ENCODE data around the gene LPP.
A peak's percentile ranks its signal among the peaks of the same experiment; 100 is the strongest.

The LPP gene

GRCh38 chr3:188390775-188391443, 237.0 kb downstream of the LPP start:
- peaks cover 16% of the 10 kb centered on the region for H3K4me1 ChIP-seq (ENCODE audit: control insufficient read depth, insufficient read depth, low read length)
- H3K9me3 ChIP-seq (ENCODE audit: control insufficient read depth, insufficient read depth, low read length) = no peaks in the 10 kb centered on the region
- no peaks in the 10 kb centered on the region for H3K27me3 ChIP-seq (ENCODE audit: control insufficient read depth, insufficient read depth, low read length)
- H3K36me3 ChIP-seq (ENCODE audit: control insufficient read depth, insufficient read depth, low read length) = no peaks in the 10 kb centered on the region
- no peak overlapping the region for H3K4me3 ChIP-seq (ENCODE audit: low read depth, low read length)
- peak overlapping the region; percentile 14 for H3K27ac ChIP-seq (ENCODE audit: low read depth, low read length)
- H3K9ac ChIP-seq (ENCODE audit: low read depth, low read length) = no peak overlapping the region

- H3K9ac ChIP-seq (ENCODE audit: low read depth, low read length) = no peak overlapping the region
- H3K4me1 ChIP-seq (ENCODE audit: control insufficient read depth, insufficient read depth, low read length) = peaks cover 16% of the 10 kb centered on the region
- H3K4me3 ChIP-seq (ENCODE audit: low read depth, low read length) = no peak overlapping the region
- no peaks in the 10 kb centered on the region for H3K36me3 ChIP-seq (ENCODE audit: control insufficient read depth, insufficient read depth, low read length)
- H3K27me3 ChIP-seq (ENCODE audit: control insufficient read depth, insufficient read depth, low read length) = no peaks in the 10 kb centered on the region
- H3K9me3 ChIP-seq (ENCODE audit: control insufficient read depth, insufficient read depth, low read length) = no peaks in the 10 kb centered on the region
- H3K27ac ChIP-seq (ENCODE audit: low read depth, low read length) = no peak overlapping the region
Measured at GRCh38 chr3:188391592-188391991, 237.6 kb downstream of the LPP start.

- Histone ChIP-seq H3K27me3 (ENCODE audit: control insufficient read depth, insufficient read depth, low read length) (no peaks in the 10 kb centered on the region), H3K4me1 (ENCODE audit: control insufficient read depth, insufficient read depth, low read length) (peaks cover 20% of the 10 kb centered on the region), H3K4me3 (ENCODE audit: low read depth, low read length) (no peak overlapping the region), H3K36me3 (ENCODE audit: control insufficient read depth, insufficient read depth, low read length) (no peaks in the 10 kb centered on the region), H3K9me3 (ENCODE audit: control insufficient read depth, insufficient read depth, low read length) (no peaks in the 10 kb centered on the region), H3K27ac (ENCODE audit: low read depth, low read length) (no peak overlapping the region), H3K9ac (ENCODE audit: low read depth, low read length) (no peak overlapping the region)
Measured at GRCh38 chr3:188392076-188392475, 238.1 kb downstream of the LPP start.

GRCh38 chr3:188394623-188395022, 240.7 kb downstream of the LPP start:
- peaks cover 23% of the 10 kb centered on the region for H3K4me1 ChIP-seq (ENCODE audit: control insufficient read depth, insufficient read depth, low read length)

GRCh38 chr3:188396251-188396650, 242.3 kb downstream of the LPP start:
- H3K27ac ChIP-seq (ENCODE audit: low read depth, low read length) = no peak overlapping the region
- H3K4me1 ChIP-seq (ENCODE audit: control insufficient read depth, insufficient read depth, low read length) = peaks cover 7% of the 10 kb centered on the region; the same call in 1 of the 2 replicates
- no peak overlapping the region for H3K9ac ChIP-seq (ENCODE audit: low read depth, low read length)

More at GRCh38 chr3:188394623-188395022, 240.7 kb downstream of the LPP start:
- Histone ChIP-seq H3K27me3 (ENCODE audit: control insufficient read depth, insufficient read depth, low read length) (no peaks in the 10 kb centered on the region), H3K9me3 (ENCODE audit: control insufficient read depth, insufficient read depth, low read length) (no peaks in the 10 kb centered on the region), H3K4me3 (ENCODE audit: low read depth, low read length) (no peak overlapping the region), H3K36me3 (ENCODE audit: control insufficient read depth, insufficient read depth, low read length) (no peaks in the 10 kb centered on the region), H3K9ac (ENCODE audit: low read depth, low read length) (no peak overlapping the region), H3K27ac (ENCODE audit: low read depth, low read length) (no peak overlapping the region)

GRCh38 chr3:188396900-188397299, 242.9 kb downstream of the LPP start:
- Histone ChIP-seq H3K4me3 (ENCODE audit: low read depth, low read length) (no peak overlapping the region), H3K9me3 (ENCODE audit: control insufficient read depth, insufficient read depth, low read length) (no peaks in the 10 kb centered on the region), H3K27ac (ENCODE audit: low read depth, low read length) (no peak overlapping the region), H3K36me3 (ENCODE audit: control insufficient read depth, insufficient read depth, low read length) (no peaks in the 10 kb centered on the region), H3K4me1 (ENCODE audit: control insufficient read depth, insufficient read depth, low read length) (peaks cover 7% of the 10 kb centered on the region; the same call in 1 of the 2 replicates), H3K27me3 (ENCODE audit: control insufficient read depth, insufficient read depth, low read length) (no peaks in the 10 kb centered on the region), H3K9ac (ENCODE audit: low read depth, low read length) (no peak overlapping the region)

More at GRCh38 chr3:188396251-188396650, 242.3 kb downstream of the LPP start:
- Histone ChIP-seq H3K9me3 (ENCODE audit: control insufficient read depth, insufficient read depth, low read length) (no peaks in the 10 kb centered on the region), H3K4me3 (ENCODE audit: low read depth, low read length) (no peak overlapping the region), H3K27me3 (ENCODE audit: control insufficient read depth, insufficient read depth, low read length) (no peaks in the 10 kb centered on the region), H3K36me3 (ENCODE audit: control insufficient read depth, insufficient read depth, low read length) (no peaks in the 10 kb centered on the region)

- Histone ChIP-seq H3K27me3 (ENCODE audit: control insufficient read depth, insufficient read depth, low read length) (no peaks in the 10 kb centered on the region), H3K9me3 (ENCODE audit: control insufficient read depth, insufficient read depth, low read length) (no peaks in the 10 kb centered on the region), H3K27ac (ENCODE audit: low read depth, low read length) (no peak overlapping the region), H3K9ac (ENCODE audit: low read depth, low read length) (no peak overlapping the region), H3K4me3 (ENCODE audit: low read depth, low read length) (no peak overlapping the region), H3K4me1 (ENCODE audit: control insufficient read depth, insufficient read depth, low read length) (peaks cover 7% of the 10 kb centered on the region; the same call in 1 of the 2 replicates), H3K36me3 (ENCODE audit: control insufficient read depth, insufficient read depth, low read length) (no peaks in the 10 kb centered on the region)
Measured at GRCh38 chr3:188397766-188398705, 244.1 kb downstream of the LPP start.

GRCh38 chr3:188400494-188401243, 246.7 kb downstream of the LPP start:
- Histone ChIP-seq H3K36me3 (ENCODE audit: control insufficient read depth, insufficient read depth, low read length) (no peaks in the 10 kb centered on the region), H3K4me1 (ENCODE audit: control insufficient read depth, insufficient read depth, low read length) (peaks cover 7% of the 10 kb centered on the region; the same call in 1 of the 2 replicates), H3K9me3 (ENCODE audit: control insufficient read depth, insufficient read depth, low read length) (no peaks in the 10 kb centered on the region), H3K4me3 (ENCODE audit: low read depth, low read length) (no peak overlapping the region), H3K27ac (ENCODE audit: low read depth, low read length) (no peak overlapping the region), H3K27me3 (ENCODE audit: control insufficient read depth, insufficient read depth, low read length) (no peaks in the 10 kb centered on the region), H3K9ac (ENCODE audit: low read depth, low read length) (no peak overlapping the region)

GRCh38 chr3:188401244-188401993, 247.5 kb downstream of the LPP start:
- H3K27ac ChIP-seq (ENCODE audit: low read depth, low read length) = no peak overlapping the region
- peaks cover 7% of the 10 kb centered on the region; the same call in 1 of the 2 replicates for H3K4me1 ChIP-seq (ENCODE audit: control insufficient read depth, insufficient read depth, low read length)
- no peak overlapping the region for H3K9ac ChIP-seq (ENCODE audit: low read depth, low read length)
- no peaks in the 10 kb centered on the region for H3K9me3 ChIP-seq (ENCODE audit: control insufficient read depth, insufficient read depth, low read length)
- H3K27me3 ChIP-seq (ENCODE audit: control insufficient read depth, insufficient read depth, low read length) = no peaks in the 10 kb centered on the region
- H3K36me3 ChIP-seq (ENCODE audit: control insufficient read depth, insufficient read depth, low read length) = no peaks in the 10 kb centered on the region
- H3K4me3 ChIP-seq (ENCODE audit: low read depth, low read length) = no peak overlapping the region

GRCh38 chr3:188402229-188402628, 248.3 kb downstream of the LPP start:
- H3K27me3 ChIP-seq (ENCODE audit: control insufficient read depth, insufficient read depth, low read length) = no peaks in the 10 kb centered on the region
- no peak overlapping the region for H3K27ac ChIP-seq (ENCODE audit: low read depth, low read length)
- no peak overlapping the region for H3K4me3 ChIP-seq (ENCODE audit: low read depth, low read length)
- H3K9ac ChIP-seq (ENCODE audit: low read depth, low read length) = no peak overlapping the region
- H3K36me3 ChIP-seq (ENCODE audit: control insufficient read depth, insufficient read depth, low read length) = no peaks in the 10 kb centered on the region
- no peaks in the 10 kb centered on the region for H3K9me3 ChIP-seq (ENCODE audit: control insufficient read depth, insufficient read depth, low read length)
- H3K4me1 ChIP-seq (ENCODE audit: control insufficient read depth, insufficient read depth, low read length) = peaks cover 2% of the 10 kb centered on the region; the same call in 1 of the 2 replicates
